Activated effector memory CD4-positive, alpha-beta T cell treated with anti-CD3 and anti-CD28 coated beads, Interleukin-2, amount 50 U/mL, for 16 hours (primary cell): Measurements from ENCODE around the gene GNA12.
A peak's percentile ranks its signal among the peaks of the same experiment; 100 is the strongest.
"Not testable (repeated sequence)": the region's sequence is repeated elsewhere in the genome, so short reads cannot be mapped to it uniquely, and the experiment has no call there.

Experiments used
- DNase-seq: peaks from one replicate; pipeline ENCODE4 v3.0.0-alpha.2; 2020

The GNA12 gene

DNA sequence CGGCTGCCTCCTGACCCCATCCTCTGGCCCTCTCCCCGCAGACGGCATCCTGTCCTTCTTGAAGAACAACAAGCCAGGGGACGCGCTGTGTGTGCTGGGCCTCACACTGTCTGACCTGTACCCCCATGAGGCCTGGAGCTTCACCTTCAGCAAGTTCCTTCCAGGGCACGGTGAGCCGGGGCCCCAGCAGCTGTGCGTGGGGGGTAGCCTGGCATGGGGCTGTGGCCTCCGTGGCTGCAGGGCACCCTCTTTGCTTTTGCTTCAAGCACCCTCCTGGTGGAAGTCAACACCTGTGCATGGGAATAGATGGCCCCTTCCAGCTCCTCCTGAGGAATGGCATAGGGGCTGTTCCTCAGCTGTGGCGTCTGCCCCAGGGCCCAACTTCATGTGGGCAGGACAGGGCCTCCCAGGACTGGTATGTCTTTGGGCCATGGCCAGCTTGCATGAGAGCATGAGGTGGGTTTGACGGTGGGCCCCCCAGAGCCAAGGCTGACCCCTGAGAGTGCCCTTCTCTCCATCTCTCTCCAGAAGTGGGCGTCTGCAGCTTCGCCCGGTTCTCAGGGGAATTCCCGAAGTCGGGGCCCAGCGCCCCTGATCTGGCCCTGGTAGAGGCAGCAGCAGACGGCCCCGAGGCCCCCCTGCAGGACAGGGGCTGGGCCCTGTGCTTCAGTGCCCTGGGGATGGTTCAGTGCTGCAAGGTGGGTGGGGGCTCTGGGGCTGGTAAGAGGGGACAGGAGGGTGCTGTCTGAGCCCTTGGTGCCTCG is 135.4 kb downstream of the GNA12 start:
- DNase-seq: no peak

DNA sequence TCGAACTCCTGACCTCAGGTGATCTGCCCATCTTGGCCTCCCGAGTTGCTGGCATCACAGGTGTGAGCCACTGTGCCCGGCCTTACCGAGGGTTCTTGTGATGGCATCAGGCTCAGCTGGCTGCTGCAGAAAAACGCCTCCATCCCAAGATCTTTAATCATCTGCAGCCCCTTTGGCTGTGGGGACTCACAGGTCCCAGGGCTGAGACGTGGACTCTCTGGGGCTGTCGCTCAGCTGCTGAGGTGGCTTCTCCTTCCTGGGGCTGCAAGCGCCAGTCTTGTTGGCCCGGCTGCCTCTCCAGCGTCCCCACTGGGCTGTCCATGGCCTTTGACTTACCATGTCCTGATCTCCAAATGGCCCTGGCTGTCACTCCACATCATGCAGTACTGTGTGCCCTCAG is 136.1 kb downstream of the GNA12 start:
- DNase-seq: no peak

GRCh38 chr7:2707481-2707880 is 136.6 kb downstream of the GNA12 start:
- DNase-seq: no peak

DNA sequence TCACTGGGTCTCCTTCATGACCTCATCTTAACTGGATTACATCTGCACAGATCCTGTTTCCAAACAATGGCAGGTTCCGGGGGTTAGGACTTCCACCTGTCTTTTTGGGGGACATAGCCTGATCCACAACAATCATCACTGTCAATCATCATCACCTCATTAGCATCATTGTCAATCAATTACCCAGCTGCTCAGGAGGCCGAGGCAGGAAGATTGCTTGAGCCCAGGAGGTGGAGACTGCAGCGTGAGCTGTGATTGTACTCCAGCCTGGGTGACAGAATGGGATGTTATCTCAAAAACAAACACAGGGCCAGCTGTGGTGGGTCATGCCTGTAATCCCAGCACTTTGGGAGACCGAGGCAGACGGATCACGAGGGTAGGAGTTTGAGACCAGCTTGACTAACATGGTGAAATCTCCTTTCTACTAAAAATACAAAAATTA is 137.4 kb downstream of the GNA12 start:
- no peak for DNase-seq

DNA sequence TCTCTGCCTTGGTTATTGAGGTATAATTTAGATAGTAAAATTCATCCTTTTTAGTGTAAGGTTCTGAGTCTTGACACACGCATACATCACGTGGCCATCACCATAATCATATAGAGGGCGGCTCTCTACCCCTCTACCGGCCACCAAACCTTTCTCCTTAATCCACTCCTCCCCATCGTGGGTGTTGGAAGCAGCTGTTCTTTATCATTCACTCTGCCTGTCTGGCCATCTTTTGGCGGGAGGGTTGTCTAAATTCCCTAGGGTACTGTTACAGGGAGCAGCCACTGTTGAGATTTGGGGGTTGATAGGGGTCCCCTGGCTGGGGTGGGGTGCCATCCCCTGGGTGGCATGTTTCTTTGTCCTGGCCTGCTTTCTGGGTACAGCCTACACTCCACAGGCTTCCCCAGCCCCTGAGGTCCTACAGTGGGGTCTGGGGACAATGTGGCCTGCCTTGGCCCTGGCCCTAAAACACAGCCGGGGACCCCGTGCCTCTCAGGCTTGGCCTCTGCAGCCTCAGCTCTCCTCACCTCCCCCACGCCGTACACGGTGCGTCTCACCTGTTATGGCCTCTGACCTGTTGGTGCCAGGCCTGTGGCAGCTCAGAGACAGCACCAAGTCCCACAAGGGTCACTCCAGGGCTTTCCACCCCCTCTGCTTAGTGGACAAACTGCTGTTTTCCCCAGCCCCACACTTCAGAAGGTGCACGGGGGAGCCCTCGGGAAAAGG is 138.6 kb downstream of the GNA12 start:
- no peak for DNase-seq

DNA sequence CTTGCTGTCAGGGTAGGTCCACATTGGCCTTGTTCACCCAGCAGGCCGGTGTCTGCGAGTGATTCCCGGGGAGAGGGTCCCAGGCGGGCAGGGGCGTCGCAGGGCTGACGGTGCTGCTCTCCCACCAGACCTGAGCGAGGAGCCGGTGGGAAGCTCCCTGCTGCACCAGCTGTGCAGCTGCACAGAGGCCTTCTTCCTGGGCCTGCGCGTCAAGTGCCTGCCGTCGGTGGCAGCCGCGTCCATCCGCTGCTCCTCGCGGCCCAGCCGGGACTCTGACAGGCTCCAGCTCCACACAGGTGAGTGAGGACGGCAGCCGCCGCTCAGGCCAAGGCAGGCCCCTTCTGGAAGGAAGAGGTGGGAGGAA is 141.5 kb downstream of the GNA12 start:
- DNase-seq: no peak

DNA sequence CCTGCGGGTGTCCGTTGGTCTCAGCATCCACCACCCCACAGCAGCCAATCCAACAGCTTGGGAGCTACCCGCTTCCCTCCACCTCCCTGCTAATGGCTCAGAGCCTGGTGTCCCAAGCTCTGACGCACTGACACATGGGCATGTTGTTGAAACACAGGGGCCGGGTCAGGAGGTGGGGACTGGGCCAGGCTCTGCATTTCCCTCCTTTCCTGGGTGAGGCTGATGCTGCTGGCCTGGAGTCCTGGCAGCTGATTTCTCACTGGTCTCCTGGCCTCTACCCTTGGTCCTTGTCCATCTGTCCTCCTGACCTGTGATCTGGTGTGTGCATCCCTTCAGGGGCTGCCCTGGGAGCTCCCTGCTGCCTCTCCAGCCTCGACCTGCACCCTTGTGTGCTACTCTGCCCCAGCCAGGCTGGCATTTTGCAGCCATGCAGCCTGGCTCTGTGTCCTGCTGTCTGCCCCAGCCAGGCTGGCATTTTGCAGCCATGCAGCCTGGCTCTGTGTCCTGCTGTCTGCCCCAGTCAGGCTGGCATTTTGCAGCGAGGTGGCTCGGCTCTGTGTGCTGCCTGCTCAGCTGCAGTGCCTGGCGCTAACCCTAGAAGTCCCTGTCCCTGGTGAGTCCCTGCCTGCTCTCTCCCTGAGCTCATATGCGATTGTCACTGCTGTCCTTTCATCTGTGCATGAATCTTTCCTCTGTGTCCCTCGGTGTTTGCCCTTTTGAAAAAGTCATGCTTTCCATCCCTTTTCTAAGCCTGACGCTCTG is 142.1 kb downstream of the GNA12 start:
- DNase-seq: no peak

GRCh38 chr7:2701424-2701823 is 142.7 kb downstream of the GNA12 start:
- DNase-seq: no peak

- no peak for DNase-seq
Observed at GRCh38 chr7:2700141-2700850, 143.8 kb downstream of the GNA12 start.

DNA sequence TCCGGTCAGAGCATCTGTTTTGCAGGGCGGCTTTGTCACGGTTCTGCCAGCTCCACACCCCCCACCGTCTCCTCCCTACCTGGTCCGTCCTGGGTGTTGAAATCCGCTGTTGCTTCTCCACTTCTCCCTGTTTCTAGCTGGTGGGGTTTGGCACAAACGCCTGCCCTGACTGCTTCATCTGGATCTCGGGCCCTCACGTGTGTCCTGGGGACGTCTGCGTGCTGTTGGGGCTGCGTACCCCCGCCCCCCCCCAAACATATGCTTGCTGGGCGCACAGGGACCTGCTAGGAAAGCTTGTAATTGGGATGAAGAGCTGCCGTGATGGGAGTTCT is 144.9 kb downstream of the GNA12 start:
- no peak for DNase-seq

- peak; percentile 83 for DNase-seq
Observed at GRCh38 chr7:2698581-2699288, 145.4 kb downstream of the GNA12 start.

DNA sequence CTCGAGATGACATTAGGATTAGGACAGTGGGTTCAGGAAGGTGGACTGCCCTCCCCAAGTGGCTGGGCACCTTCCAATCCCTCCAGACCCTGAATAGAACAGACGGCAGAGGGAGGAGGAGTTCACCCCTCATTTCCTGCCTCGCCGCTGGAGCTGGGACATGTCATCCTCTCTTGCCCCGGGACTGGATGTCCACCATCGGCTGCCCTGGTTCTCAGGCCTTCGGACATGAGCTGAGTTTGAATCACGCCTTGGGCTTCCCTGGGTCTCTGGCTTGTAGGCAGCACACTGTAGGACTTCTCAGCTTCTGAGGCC is 150.0 kb downstream of the GNA12 start:
- not testable (repeated sequence) for DNase-seq

GRCh38 chr7:2693420-2694121 is 150.5 kb downstream of the GNA12 start:
- not testable (repeated sequence) for DNase-seq

DNA sequence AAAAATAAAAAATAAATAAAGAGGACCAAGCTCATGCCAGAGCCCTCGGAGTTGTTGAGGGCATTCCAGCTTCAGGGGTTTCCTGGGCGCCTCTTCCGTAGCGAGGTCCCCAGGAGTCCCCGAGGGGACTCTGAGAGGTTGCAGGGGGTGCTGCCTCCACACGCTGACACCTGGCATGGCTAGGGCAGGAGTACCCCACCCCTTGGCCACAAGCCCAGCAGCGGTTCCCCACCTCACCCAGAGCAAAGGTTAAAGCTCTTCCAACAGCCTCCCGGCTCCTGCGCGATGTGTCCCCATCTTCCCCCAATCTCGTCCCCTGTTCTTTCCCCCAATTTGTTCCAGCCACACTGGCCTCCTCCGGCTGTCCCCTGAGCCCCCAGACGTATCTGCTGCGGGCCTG is 151.6 kb downstream of the GNA12 start:
- DNase-seq: no peak

GRCh38 chr7:2691932-2692439 is 152.1 kb downstream of the GNA12 start:
- DNase-seq: not testable (repeated sequence)

- no peak for DNase-seq
Observed at GRCh38 chr7:2691011-2691707, 152.9 kb downstream of the GNA12 start.

- no peak for DNase-seq
Observed at GRCh38 chr7:2689951-2690705, 154.0 kb downstream of the GNA12 start.

- DNase-seq: no peak
Observed at GRCh38 chr7:2689343-2689847, 154.7 kb downstream of the GNA12 start.

DNA sequence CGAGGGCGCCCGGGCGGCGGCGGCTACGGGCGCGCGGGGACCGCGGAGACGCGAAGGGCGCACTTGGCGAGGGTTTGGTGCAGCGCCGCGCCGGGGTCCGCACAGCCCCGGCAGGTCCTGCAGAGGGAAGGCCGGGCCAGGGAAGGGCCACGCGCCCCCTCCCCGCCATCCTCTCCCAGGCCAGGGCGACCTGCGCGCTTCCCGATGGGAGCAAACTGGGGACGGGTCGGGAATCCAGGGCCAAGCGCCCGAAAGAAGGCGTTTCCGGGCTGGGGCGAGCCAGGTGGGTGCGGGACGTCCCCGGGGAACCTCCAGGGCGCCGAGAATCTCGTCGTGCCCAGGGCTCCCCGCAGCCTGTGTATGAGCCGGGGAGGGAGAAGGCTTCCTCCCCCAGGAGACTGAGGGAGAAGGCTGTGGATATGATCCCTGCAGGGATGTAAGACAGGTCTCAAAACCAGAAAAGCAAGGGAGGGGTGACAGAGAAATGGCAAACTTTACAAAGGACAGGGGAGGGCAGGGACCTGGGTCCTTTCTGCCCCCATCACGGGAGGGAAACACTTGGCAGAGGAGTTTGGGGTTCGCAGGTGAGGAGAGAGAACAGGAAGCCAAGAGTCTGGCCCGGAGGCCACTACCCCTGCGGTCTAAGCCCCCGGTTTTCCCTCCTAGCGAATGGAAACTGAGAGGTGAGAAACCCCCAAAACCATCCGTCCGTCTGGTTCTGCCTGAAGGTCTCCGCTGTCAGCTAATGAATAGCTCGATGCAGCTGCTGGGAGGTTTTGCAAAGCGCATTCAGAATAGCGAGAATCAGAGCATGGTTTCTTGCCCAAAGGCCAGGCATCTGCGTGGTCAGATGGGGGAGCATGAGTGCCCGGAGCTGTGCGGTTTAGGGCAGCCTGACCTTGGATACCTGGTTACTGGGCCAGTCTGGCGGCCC is 155.4 kb downstream of the GNA12 start:
- no peak for DNase-seq
